HCT116 (cell line): ENCODE results near the gene ITPR1. TPM values are rescaled to one million over a fixed set of nuclear protein-coding genes. Genes with fewer than 3 reads are reported as not detected.
A peak's percentile ranks its signal among the peaks of the same experiment; 100 is the strongest.

ENCODE experiments used
- ATAC-seq: fragments of 200-7000 bp; cut with Tn5 transposase; 2 replicates; pipeline ENCODE4 v1.9.1; 2020; ENCODE audit warnings: mild to moderate bottlenecking, moderate library complexity
- BruUV-seq: library from RNA; stranded (reverse); fragments of 400-500 nt; replicated peaks from 2 replicates; lab custom pipeline; 2021; lab: Mats Ljungman, UMichigan
- CTCF ChIA-PET: fragments of 300-600 bp; sonication (Branson Sonifier 250); formaldehyde crosslinking; loops from one replicate; lab custom pipeline; 2021; ENCODE audit warnings: antibody characterized with exemption; lab: Charles Lee
- POLR2A ChIA-PET: fragments of 300-600, 350-600 bp; sonication (Branson Sonifier 250); formaldehyde crosslinking; loops from one replicate; lab custom pipeline; 2021; ENCODE audit warnings: antibody characterized with exemption; lab: Charles Lee
- RAD21 ChIA-PET, 2 experiments: fragments of 300-600 bp; sonication (Branson Sonifier 250); formaldehyde crosslinking; loops; one replicate each; lab custom pipeline; 2023; ENCODE audit warnings: low total read pairs in 2 of 2; ENCODE audit not compliant: uncharacterized antibody in 2 of 2, unreplicated experiment in 2 of 2, low non-redundant PET in 1 of 2; lab: Charles Lee
- DNase-seq: peaks from one replicate; pipeline ENCODE4 v3.0.0-alpha.2; 2010; ENCODE audit warnings: low read depth, low spot score
- H2AFZ ChIP-seq: fragments of 200-600 bp; shearing (Covaris generic), sonication (generic); 2 replicates; pipeline ENCODE4 v1.6.1; 2017; ENCODE audit warnings: low read depth, mixed run types, mixed read lengths, antibody characterized with exemption, low read length; ENCODE audit not compliant: poor library complexity, severe bottlenecking
- H3K27ac ChIP-seq: 2 replicates; pipeline ENCODE4 v1.5.1; 2012; ENCODE audit warnings: low read depth, low read length
- H3K27me3 ChIP-seq: fragments of 200-600 bp; sonication (generic); 2 replicates; pipeline ENCODE4 v1.6.1; 2016; ENCODE audit warnings: mixed run types, low read length, mixed read lengths; ENCODE audit not compliant: insufficient read depth
- H3K36me3 ChIP-seq, 2 experiments: fragments of 200-500 bp in 1 of 2; fragments of 200-600 bp in 1 of 2; sonication (Bioruptor generic) in 1 of 2; sonication (generic) in 1 of 2; 2 replicates each; pipeline versions ENCODE4 v1.5.1 to v1.6.1; 2014 to 2016; ENCODE audit warnings: low read length in 2 of 2, inconsistent platforms in 1 of 2, mixed read lengths in 1 of 2, mixed run types in 1 of 2; ENCODE audit not compliant: insufficient read depth in 2 of 2, control insufficient read depth in 1 of 2
- H3K4me1 ChIP-seq, 2 experiments: fragments of 200-600 bp in 1 of 2; sonication (generic) in 1 of 2; 2 replicates each; pipeline versions ENCODE4 v1.5.1 to v1.6.1; 2012 to 2017; ENCODE audit warnings: low read length in 2 of 2, inconsistent platforms in 1 of 2, mild to moderate bottlenecking in 1 of 2, mixed read lengths in 1 of 2, mixed run types in 1 of 2, moderate library complexity in 1 of 2; ENCODE audit not compliant: insufficient read depth in 2 of 2, control insufficient read depth in 1 of 2
- H3K4me2 ChIP-seq: fragments of 200-600 bp; sonication (generic); 2 replicates; pipeline ENCODE4 v1.6.1; 2017; ENCODE audit warnings: mixed run types, low read length, mixed read lengths
- H3K4me3 ChIP-seq, 2 experiments: fragments of 200-600 bp in 1 of 2; sonication (generic) in 1 of 2; replicated peaks in 1 of 2; 2 replicates each; pipeline ENCODE4 v1.5.1; 2011 to 2016; ENCODE audit warnings: low read length in 2 of 2, control low read depth in 1 of 2, low read depth in 1 of 2, mild to moderate bottlenecking in 1 of 2, mixed read lengths in 1 of 2, mixed run types in 1 of 2
- H3K79me2 ChIP-seq: fragments of 200-600 bp; sonication (generic); 2 replicates; pipeline ENCODE4 v1.6.1; 2017; ENCODE audit warnings: mild to moderate bottlenecking, mixed run types, low read length, moderate library complexity, mixed read lengths; ENCODE audit not compliant: insufficient read depth
- H3K9ac ChIP-seq: fragments of 200-600 bp; sonication (generic); 2 replicates; pipeline ENCODE4 v1.6.1; 2016; ENCODE audit warnings: low read length, mixed read lengths
- H3K9me2 ChIP-seq: fragments of 200-600 bp; sonication (generic), shearing (Covaris generic); 2 replicates; pipeline ENCODE4 v1.6.1; 2017; ENCODE audit warnings: mixed run types, mild to moderate bottlenecking, moderate library complexity; ENCODE audit not compliant: insufficient read depth
- H3K9me3 ChIP-seq, 2 experiments: fragments of 200-500 bp in 1 of 2; fragments of 200-600 bp in 1 of 2; sonication (Bioruptor generic) in 1 of 2; sonication (generic) in 1 of 2; 2 replicates each; pipeline ENCODE4 v1.6.1; 2014 to 2017; ENCODE audit warnings: low read length in 2 of 2, mixed read lengths in 2 of 2, inconsistent platforms in 1 of 2, low read depth in 1 of 2, mild to moderate bottlenecking in 1 of 2, mixed run types in 1 of 2, moderate library complexity in 1 of 2; ENCODE audit not compliant: control insufficient read depth in 1 of 2, insufficient read depth in 1 of 2
- H4K20me1 ChIP-seq: fragments of 200-600 bp; sonication (generic), shearing (Covaris generic); 2 replicates; pipeline ENCODE4 v1.6.1; 2017; ENCODE audit warnings: mixed run types, mild to moderate bottlenecking, moderate library complexity; ENCODE audit not compliant: insufficient read depth
- ATF3 ChIP-seq: IDR thresholded peaks from 2 replicates; pipeline ENCODE4 v1.6.1; 2012
- CBX3 ChIP-seq: IDR thresholded peaks from 2 replicates; pipeline ENCODE4 v1.6.1; 2012; ENCODE audit warnings: low read depth
- EGR1 ChIP-seq: IDR thresholded peaks from 2 replicates; pipeline ENCODE4 v1.6.1; 2012; ENCODE audit warnings: low read depth
- ELF1 ChIP-seq: IDR thresholded peaks from 2 replicates; pipeline ENCODE4 v1.6.1; 2012; ENCODE audit warnings: low read depth, borderline replicate concordance
- EZH2 ChIP-seq: fragments of 200-600 bp; sonication (generic); IDR thresholded peaks from 2 replicates; pipeline ENCODE4 v1.6.1; 2017; ENCODE audit warnings: antibody characterized with exemption, mixed run types
- FOSL1 ChIP-seq: IDR thresholded peaks from 2 replicates; pipeline ENCODE4 v1.6.1; 2012; ENCODE audit warnings: low read depth
- POLR2A ChIP-seq: IDR thresholded peaks from 2 replicates; pipeline ENCODE4 v1.7.0; 2011; ENCODE audit warnings: borderline replicate concordance; ENCODE audit not compliant: insufficient read depth, insufficient read length; ENCODE audit errors: extremely low read depth
- POLR2AphosphoS5 ChIP-seq: IDR thresholded peaks from 2 replicates; pipeline ENCODE4 v1.6.1; 2011; ENCODE audit warnings: mild to moderate bottlenecking, low read depth, low read length, moderate library complexity
- RAD21 ChIP-seq: IDR thresholded peaks from 2 replicates; pipeline ENCODE4 v1.6.1; 2012; ENCODE audit warnings: low read depth, mild to moderate bottlenecking
- SIN3A ChIP-seq: IDR thresholded peaks from 2 replicates; pipeline ENCODE4 v1.6.1; 2012; ENCODE audit warnings: low read depth
- SP1 ChIP-seq: IDR thresholded peaks from 2 replicates; pipeline ENCODE4 v1.6.1; 2012; ENCODE audit warnings: low read depth
- SRF ChIP-seq: IDR thresholded peaks from 2 replicates; pipeline ENCODE4 v1.6.1; 2012; ENCODE audit warnings: low read depth
- TCF7L2 ChIP-seq: IDR thresholded peaks from 2 replicates; pipeline ENCODE4 v1.7.0; 2011; ENCODE audit warnings: borderline replicate concordance, inconsistent platforms; ENCODE audit not compliant: insufficient read depth, insufficient read length; ENCODE audit errors: extremely low read depth
- YY1 ChIP-seq: IDR thresholded peaks from 2 replicates; pipeline ENCODE4 v1.6.1; 2011; ENCODE audit warnings: low read length, low read depth, moderate library complexity, mild to moderate bottlenecking; ENCODE audit not compliant: insufficient replicate concordance; ENCODE audit errors: extremely low read depth
- ZBTB33 ChIP-seq: IDR thresholded peaks from 2 replicates; pipeline ENCODE4 v1.6.1; 2011; ENCODE audit warnings: mild to moderate bottlenecking, low read length, moderate library complexity; ENCODE audit not compliant: insufficient replicate concordance; ENCODE audit errors: extremely low read depth
- ZFX ChIP-seq: fragments of 450-650 bp; IDR thresholded peaks from 2 replicates; pipeline ENCODE4 v1.6.1; 2017
- ZNF274 ChIP-seq: fragments of 200-500 bp; sonication (Bioruptor generic); IDR thresholded peaks from 2 replicates; pipeline ENCODE4 v1.6.1; 2014; ENCODE audit warnings: mild to moderate bottlenecking, low read depth, low read length, inconsistent platforms
- intact Hi-C: fragments of 100-400 bp; cut with micrococcal nuclease; formaldehyde crosslinking; loops from 2 replicates; pipeline ENCODE4 v1.10.0; 2022
- total RNA-seq: library from RNA; stranded (reverse); gene quantifications from one replicate; pipeline ENCODE4 v1.2.1, GENCODE V29; 2021; ENCODE audit not compliant: unreplicated experiment
- TF ChIP-seq, protein P1 (sequence below), 3 experiments: fragments of 200-600 bp in 1 of 3; sonication (generic) in 1 of 3; IDR thresholded peaks in 2 of 3; conservative IDR thresholded peaks in 1 of 3; 2 replicates each; pipeline ENCODE4 v1.5.1; 2012 to 2017; ENCODE audit warnings: low read depth in 2 of 3, low read length in 2 of 3, antibody characterized with exemption in 1 of 3, borderline replicate concordance in 1 of 3, control low read depth in 1 of 3, mild to moderate bottlenecking in 1 of 3, mixed read lengths in 1 of 3, mixed run types in 1 of 3, moderate library complexity in 1 of 3; ENCODE audit not compliant: insufficient read depth in 1 of 3
- TF ChIP-seq, protein P2 (sequence below): IDR thresholded peaks from 2 replicates; pipeline ENCODE4 v1.6.1; 2012

ITPR1 gene
- total RNA-seq, 1 experiment from 2014 or later: 9.2 TPM

DNA sequence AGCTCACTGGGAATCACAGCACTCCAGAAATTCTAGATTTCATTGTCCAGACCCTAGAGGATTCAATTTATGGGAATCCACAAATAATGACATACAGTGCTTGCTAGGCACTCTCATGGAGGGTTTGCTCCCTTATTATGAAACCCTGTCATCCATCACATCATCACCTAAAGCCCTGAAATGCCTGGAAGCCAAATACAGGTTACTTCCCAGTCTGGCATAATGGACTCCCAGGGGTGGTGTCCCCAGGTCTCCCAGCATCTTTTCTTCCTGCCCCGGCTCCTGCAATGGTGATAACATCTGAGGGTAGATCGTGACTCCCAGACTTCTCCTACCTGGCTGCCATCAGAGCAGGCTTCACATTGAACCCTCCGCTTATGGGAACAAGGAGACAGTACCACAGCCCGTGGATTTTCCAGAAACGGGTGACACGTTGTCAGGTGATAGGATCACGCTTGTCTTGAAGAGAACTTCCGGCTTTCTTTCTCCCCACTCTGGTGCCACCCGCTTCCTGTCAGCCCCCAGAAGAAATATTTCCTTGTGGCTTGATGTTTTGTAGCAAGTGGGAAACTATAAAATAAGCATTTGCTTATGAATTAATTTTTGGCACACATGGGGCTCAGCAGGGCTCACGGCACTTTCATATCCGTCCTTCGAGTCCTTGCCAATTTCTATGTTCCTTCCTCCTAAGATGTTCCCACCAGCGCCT, 247.4 kb downstream of the ITPR1 start:
- H3K9me2 ChIP-seq: no peaks in the 10 kb centered on the region
- no peak overlapping the region for H2AFZ ChIP-seq
- no peak for ATAC-seq
- TF ChIP-seq YY1: no peak
- TF ChIP-seq, protein P1, sequence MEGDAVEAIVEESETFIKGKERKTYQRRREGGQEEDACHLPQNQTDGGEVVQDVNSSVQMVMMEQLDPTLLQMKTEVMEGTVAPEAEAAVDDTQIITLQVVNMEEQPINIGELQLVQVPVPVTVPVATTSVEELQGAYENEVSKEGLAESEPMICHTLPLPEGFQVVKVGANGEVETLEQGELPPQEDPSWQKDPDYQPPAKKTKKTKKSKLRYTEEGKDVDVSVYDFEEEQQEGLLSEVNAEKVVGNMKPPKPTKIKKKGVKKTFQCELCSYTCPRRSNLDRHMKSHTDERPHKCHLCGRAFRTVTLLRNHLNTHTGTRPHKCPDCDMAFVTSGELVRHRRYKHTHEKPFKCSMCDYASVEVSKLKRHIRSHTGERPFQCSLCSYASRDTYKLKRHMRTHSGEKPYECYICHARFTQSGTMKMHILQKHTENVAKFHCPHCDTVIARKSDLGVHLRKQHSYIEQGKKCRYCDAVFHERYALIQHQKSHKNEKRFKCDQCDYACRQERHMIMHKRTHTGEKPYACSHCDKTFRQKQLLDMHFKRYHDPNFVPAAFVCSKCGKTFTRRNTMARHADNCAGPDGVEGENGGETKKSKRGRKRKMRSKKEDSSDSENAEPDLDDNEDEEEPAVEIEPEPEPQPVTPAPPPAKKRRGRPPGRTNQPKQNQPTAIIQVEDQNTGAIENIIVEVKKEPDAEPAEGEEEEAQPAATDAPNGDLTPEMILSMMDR (IDR thresholded peaks at IDR 0.05 in 2 of 3, conservative IDR thresholded peaks at IDR 0.05 in 1 of 3; ENCODE audit: borderline replicate concordance in 1 of 3, insufficient read depth in 1 of 3, low read depth in 2 of 3, low read length in 2 of 3): no peak
- TF ChIP-seq RAD21: no peak
- no peak for TF ChIP-seq POLR2AphosphoS5
- TF ChIP-seq, protein P2, sequence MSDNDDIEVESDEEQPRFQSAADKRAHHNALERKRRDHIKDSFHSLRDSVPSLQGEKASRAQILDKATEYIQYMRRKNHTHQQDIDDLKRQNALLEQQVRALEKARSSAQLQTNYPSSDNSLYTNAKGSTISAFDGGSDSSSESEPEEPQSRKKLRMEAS: no peak
- no peak for TF ChIP-seq POLR2A
- TF ChIP-seq EZH2: no peak
- TF ChIP-seq ATF3: no peak
- TF ChIP-seq ZBTB33: no peak
- no peak for TF ChIP-seq ZFX
- TF ChIP-seq ELF1: no peak
- no peak for TF ChIP-seq EGR1
- no peak for TF ChIP-seq FOSL1
- TF ChIP-seq SRF: no peak
- TF ChIP-seq SP1: no peak
- TF ChIP-seq TCF7L2: no peak
- no peak for TF ChIP-seq ZNF274
- no peak for TF ChIP-seq SIN3A
- no peak for TF ChIP-seq CBX3
- H3K9me3 ChIP-seq: no peaks in the 10 kb centered on the region
- peaks cover 4% of the 10 kb centered on the region for H3K27me3 ChIP-seq
- no peak for DNase-seq
- no peak overlapping the region for H3K4me3 ChIP-seq
- BruUV-seq: no TSS peak
- H3K9ac ChIP-seq: no peak overlapping the region
- intact Hi-C loops: no loop called here
- peaks cover 26 to 30% of the 10 kb centered on the region in 2 experiments for H3K4me1 ChIP-seq
- H3K27ac ChIP-seq: no peak overlapping the region
- no peaks in the 10 kb centered on the region for H3K36me3 ChIP-seq
- RAD21 ChIA-PET: no interaction called here
- CTCF ChIA-PET: no interaction called here
- peak overlapping the region; percentile 64; the same call in 1 of the 2 replicates for H3K4me2 ChIP-seq
- POLR2A ChIA-PET: no interaction called here
- H4K20me1 ChIP-seq: no peaks in the 10 kb centered on the region
- H3K79me2 ChIP-seq: no peaks in the 10 kb centered on the region
